A549 (cell line): ENCODE measurements around the gene CFAP65. TPM values are rescaled to one million over a fixed set of nuclear protein-coding genes. Genes with fewer than 3 reads are reported as not detected.

ENCODE experiments used
- ATAC-seq, 2 experiments: fragments of 200-7000 bp in 1 of 2; fragments of >200 bp in 1 of 2; cut with Nextera tagmentation in 1 of 2; cut with Tn5 transposase in 1 of 2; 3 replicates each; pipeline versions ENCODE4 v1.8.0 to v1.9.1; 2018 to 2020; ENCODE audit warnings: mild to moderate bottlenecking in 1 of 2, moderate library complexity in 1 of 2
- CTCF ChIA-PET: fragments of 300-600 bp; sonication (Branson Sonifier 250); formaldehyde crosslinking; extraction: SDS; loops from one replicate; lab custom pipeline; 2021; ENCODE audit warnings: antibody characterized with exemption, inconsistent platforms; lab: Yijun Ruan, JAX
- POLR2A ChIA-PET: fragments of 350-600 bp; formaldehyde crosslinking; extraction: SDS; loops from one replicate; lab custom pipeline; 2021; ENCODE audit warnings: antibody characterized with exemption, inconsistent platforms; lab: Yijun Ruan, JAX
- DNase-seq, 2 experiments: peaks; one replicate each; pipeline versions ENCODE4 v3.0.0 to v3.0.0-alpha.2; 2011 to 2016; ENCODE audit warnings: low read depth in 1 of 2, low spot score in 1 of 2
- FAIRE-seq: peaks from 2 replicates; lab custom pipeline; 2011; peaks lifted over from hg19 to GRCh38; lab: Jason Lieb, UNC
- H3K27ac ChIP-seq, 2 experiments: fragments of >200 bp; sonication (Bioruptor Twin); formaldehyde crosslinking; 3 replicates each; pipeline ENCODE4 v1.5.1; 2016 to 2017
- H3K4me1 ChIP-seq: fragments of >200 bp; sonication (Bioruptor Twin); formaldehyde crosslinking; 3 replicates; pipeline ENCODE4 v1.6.1; 2016
- H3K4me2 ChIP-seq: fragments of >200 bp; sonication (Bioruptor Twin); formaldehyde crosslinking; 3 replicates; pipeline ENCODE4 v1.6.1; 2016
- H3K4me3 ChIP-seq: fragments of >200 bp; sonication (Bioruptor Twin); formaldehyde crosslinking; 3 replicates; pipeline ENCODE4 v1.5.1; 2016
- H3K9me3 ChIP-seq: fragments of >200 bp; sonication (Bioruptor Twin); formaldehyde crosslinking; 3 replicates; pipeline ENCODE4 v1.6.1; 2016
- CBX8 ChIP-seq: fragments of 200-600 bp; sonication (generic); IDR thresholded peaks from 2 replicates; pipeline ENCODE4 v1.6.1; 2016
- CEBPB ChIP-seq, 2 experiments: fragments of >200 bp in 1 of 2; sonication (Bioruptor Twin) in 1 of 2; formaldehyde crosslinking in 1 of 2; IDR thresholded peaks; 2 replicates each; pipeline ENCODE4 v1.6.1; 2012 to 2016
- EHF ChIP-seq: fragments of 250-450 bp; sonication (Bioruptor Pico); IDR thresholded peaks from 2 replicates; pipeline ENCODE4 v1.5.0; 2020; ENCODE audit warnings: mild to moderate bottlenecking
- EHMT2 ChIP-seq: fragments of 200-600 bp; sonication (generic); IDR thresholded peaks from 2 replicates; pipeline ENCODE4 v1.6.1; 2016; ENCODE audit warnings: antibody characterized with exemption, low read depth, mild to moderate bottlenecking, moderate library complexity
- FOXS1 ChIP-seq: fragments of 250-450 bp; sonication (Bioruptor Pico); IDR thresholded peaks from 2 replicates; pipeline ENCODE4 v1.5.0; 2020; ENCODE audit warnings: mild to moderate bottlenecking, moderate library complexity
- GATA3 ChIP-seq: IDR thresholded peaks from 2 replicates; pipeline ENCODE4 v1.6.1; 2012; ENCODE audit warnings: borderline replicate concordance
- JUN ChIP-seq, 2 experiments: fragments of >200 bp; sonication (Bioruptor Twin); formaldehyde crosslinking; IDR thresholded peaks; 2 replicates in 1 of 2; 3 replicates in 1 of 2; pipeline ENCODE4 v1.6.1; 2016 to 2017
- KDM1A ChIP-seq: fragments of 200-600 bp; sonication (generic); IDR thresholded peaks from 2 replicates; pipeline ENCODE4 v1.6.1; 2016; ENCODE audit warnings: low read depth, mild to moderate bottlenecking
- MAFK ChIP-seq: fragments of 450-650 bp; IDR thresholded peaks from 2 replicates; pipeline ENCODE4 v1.6.1; 2014; ENCODE audit not compliant: partially characterized antibody
- MYC ChIP-seq: IDR thresholded peaks from 2 replicates; pipeline ENCODE4 v1.6.1; 2012; ENCODE audit warnings: mild to moderate bottlenecking, inconsistent platforms, low read length, improper control_type of control experiment, borderline replicate concordance
- NR3C1 ChIP-seq: fragments of >200 bp; sonication (Bioruptor Twin); formaldehyde crosslinking; IDR thresholded peaks from 3 replicates; pipeline ENCODE4 v1.6.1; 2017
- RCOR1 ChIP-seq: fragments of 150-350 bp; IDR thresholded peaks from 2 replicates; pipeline ENCODE4 v1.6.1; 2014; ENCODE audit warnings: antibody characterized with exemption, low read length, low read depth
- RNF2 ChIP-seq: fragments of 200-600 bp; sonication (generic); IDR thresholded peaks from 2 replicates; pipeline ENCODE4 v1.6.1; 2016; ENCODE audit warnings: low read depth, mild to moderate bottlenecking, antibody characterized with exemption, moderate library complexity, borderline replicate concordance
- TFCP2L1 ChIP-seq: fragments of 250-450 bp; sonication (Bioruptor Pico); IDR thresholded peaks from 2 replicates; pipeline ENCODE4 v1.5.0; 2021; ENCODE audit warnings: mild to moderate bottlenecking
- WGBS: methylation state at CpG from one replicate; pipeline ENCODE4 v1.1.6; 2017; ENCODE audit errors: missing lambda C conversion rate; 5-methylcytosine and 5-hydroxymethylcytosine counted together
- polyA plus RNA-seq, 4 experiments: library from polyadenylated mRNA; depleted of rRNA in 3 of 4; stranded (reverse); fragments of >200 nt; fragmentation: RNase III in 1 of 4; extraction: RNeasy Plus Mini Kit Qiagen cat#74134 plus additional on column Dnase treatment in 1 of 4; gene quantifications; 2 replicates in 3 of 4; 3 replicates in 1 of 4; pipeline ENCODE4 v1.2.3, GENCODE V29; 2011 to 2017
- TF ChIP-seq, protein P1 (sequence below): fragments of >200 bp; sonication (Bioruptor Twin); formaldehyde crosslinking; IDR thresholded peaks from 2 replicates; pipeline ENCODE4 v1.6.1; 2016
- TF ChIP-seq, protein P2 (sequence below): fragments of 250-450 bp; sonication (Bioruptor Pico); IDR thresholded peaks from 2 replicates; pipeline ENCODE4 v1.5.0; 2020; ENCODE audit warnings: low read depth, mild to moderate bottlenecking, moderate library complexity
- TF ChIP-seq, protein P3 (sequence below): fragments of >200 bp; sonication (Bioruptor Twin); formaldehyde crosslinking; IDR thresholded peaks from 3 replicates; pipeline ENCODE4 v1.6.1; 2016
- TF ChIP-seq, protein P4 (sequence below): IDR thresholded peaks from 2 replicates; pipeline ENCODE4 v1.6.1; 2012

Gene CFAP65
- polyA plus RNA-seq, 2 of the 4 experiments (the other 2 are of a cell fraction), result 0.12 to 0.14 TPM

DNA sequence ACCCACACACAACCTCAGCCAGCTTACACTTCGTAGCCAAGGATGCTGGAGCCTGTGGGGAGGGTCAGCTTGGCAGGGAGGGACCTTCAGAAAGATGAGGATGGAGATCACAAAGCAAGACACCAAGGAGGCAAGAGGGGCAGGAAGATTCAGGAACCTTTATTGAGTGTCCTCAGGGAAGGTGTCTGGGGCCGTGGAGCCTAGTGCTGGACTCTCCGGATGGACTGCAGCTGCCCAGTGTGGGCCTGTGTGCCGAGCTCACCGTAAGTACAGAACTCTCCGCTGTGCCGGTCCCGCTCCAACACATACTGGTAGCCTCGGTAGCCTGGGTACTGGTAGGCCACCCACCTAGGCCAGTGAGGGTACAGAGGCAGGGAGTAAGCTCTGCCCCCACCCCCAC lies 51.3 kb downstream of the CFAP65 start:
- ChIA-PET CTCF (interaction anchor here (0.6 to 3.8 kb wide), 9 partner anchors 9 to 540 kb away, joined by 3 to 25 read pairs (median 5); no protein-coding TSS in a partner anchor), POLR2A (interaction anchor here (0.6 kb wide), 1 partner anchor 55 kb away, joined by 4 read pairs; no protein-coding TSS in a partner anchor)
- DNase-seq, result no peak
- Histone ChIP-seq H3K4me1 (peaks cover 2% of the 10 kb centered on the region; the same call in 1 of the 3 replicates), H3K4me2 (no peak overlapping the region), H3K27ac (no peak overlapping the region), H3K9me3 (no peaks in the 10 kb centered on the region), H3K4me3 (no peak overlapping the region)
- no peak for TF ChIP-seq JUN (IDR thresholded peaks at IDR 0.05)
- TF ChIP-seq NR3C1, result no peak
- TF ChIP-seq RCOR1, result no peak
- TF ChIP-seq MYC, result no peak
- TF ChIP-seq, protein P1, sequence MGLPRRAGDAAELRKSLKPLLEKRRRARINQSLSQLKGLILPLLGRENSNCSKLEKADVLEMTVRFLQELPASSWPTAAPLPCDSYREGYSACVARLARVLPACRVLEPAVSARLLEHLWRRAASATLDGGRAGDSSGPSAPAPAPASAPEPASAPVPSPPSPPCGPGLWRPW, result no peak
- no peak for TF ChIP-seq RNF2
- no peak for TF ChIP-seq TFCP2L1 (CRISPR knock-in tag)
- TF ChIP-seq FOXS1, result no peak
- TF ChIP-seq, protein P2, sequence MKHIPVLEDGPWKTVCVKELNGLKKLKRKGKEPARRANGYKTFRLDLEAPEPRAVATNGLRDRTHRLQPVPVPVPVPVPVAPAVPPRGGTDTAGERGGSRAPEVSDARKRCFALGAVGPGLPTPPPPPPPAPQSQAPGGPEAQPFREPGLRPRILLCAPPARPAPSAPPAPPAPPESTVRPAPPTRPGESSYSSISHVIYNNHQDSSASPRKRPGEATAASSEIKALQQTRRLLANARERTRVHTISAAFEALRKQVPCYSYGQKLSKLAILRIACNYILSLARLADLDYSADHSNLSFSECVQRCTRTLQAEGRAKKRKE, result no peak
- TF ChIP-seq EHF (CRISPR knock-in tag), result no peak
- no peak for TF ChIP-seq CBX8
- TF ChIP-seq KDM1A, result no peak
- TF ChIP-seq EHMT2, result no peak
- TF ChIP-seq MAFK, result no peak
- TF ChIP-seq GATA3, result no peak
- TF ChIP-seq, protein P3, sequence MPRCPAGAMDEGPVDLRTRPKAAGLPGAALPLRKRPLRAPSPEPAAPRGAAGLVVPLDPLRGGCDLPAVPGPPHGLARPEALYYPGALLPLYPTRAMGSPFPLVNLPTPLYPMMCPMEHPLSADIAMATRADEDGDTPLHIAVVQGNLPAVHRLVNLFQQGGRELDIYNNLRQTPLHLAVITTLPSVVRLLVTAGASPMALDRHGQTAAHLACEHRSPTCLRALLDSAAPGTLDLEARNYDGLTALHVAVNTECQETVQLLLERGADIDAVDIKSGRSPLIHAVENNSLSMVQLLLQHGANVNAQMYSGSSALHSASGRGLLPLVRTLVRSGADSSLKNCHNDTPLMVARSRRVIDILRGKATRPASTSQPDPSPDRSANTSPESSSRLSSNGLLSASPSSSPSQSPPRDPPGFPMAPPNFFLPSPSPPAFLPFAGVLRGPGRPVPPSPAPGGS, result no peak
- no peak for ATAC-seq
- no peak for FAIRE-seq
- WGBS, result 46% methylated on average over 6 of the region's 9 CpGs

DNA sequence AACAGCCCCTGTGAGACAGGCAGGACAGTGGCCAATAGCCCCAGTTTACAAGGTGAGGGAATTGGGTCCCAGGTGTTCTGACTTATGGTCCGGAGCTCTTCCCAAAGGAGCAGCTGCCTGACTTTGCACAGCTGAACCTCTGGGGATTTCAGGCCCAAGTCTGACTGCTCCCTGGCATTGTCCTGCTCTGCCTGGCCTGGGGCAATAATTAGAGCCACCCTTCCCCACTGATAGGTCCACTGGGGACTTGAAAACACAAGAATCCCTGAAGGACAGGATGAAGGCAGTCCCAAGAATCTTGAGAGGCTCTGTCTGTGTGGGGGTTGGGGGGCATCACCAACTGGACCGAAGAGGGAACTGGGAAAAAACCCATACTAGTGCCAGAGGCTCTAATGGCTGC lies 52.7 kb downstream of the CFAP65 start:
- Histone ChIP-seq H3K4me2 (no peak overlapping the region), H3K4me1 (peaks cover 7% of the 10 kb centered on the region; the same call in 1 of the 3 replicates), H3K4me3 (no peak overlapping the region), H3K9me3 (no peaks in the 10 kb centered on the region), H3K27ac (no peak overlapping the region)
- WGBS, result 14% methylated on average over 2 of the region's 2 CpGs
- TF ChIP-seq, protein P1, result no peak
- no peak for DNase-seq
- POLR2A ChIA-PET, result no interaction called here
- no peak for ATAC-seq
- CTCF ChIA-PET, result interaction anchor here (0.7 to 3.8 kb wide), 6 partner anchors 8 to 166 kb away, joined by 3 to 25 read pairs (median 4); no protein-coding TSS in a partner anchor
- no peak for FAIRE-seq

DNA sequence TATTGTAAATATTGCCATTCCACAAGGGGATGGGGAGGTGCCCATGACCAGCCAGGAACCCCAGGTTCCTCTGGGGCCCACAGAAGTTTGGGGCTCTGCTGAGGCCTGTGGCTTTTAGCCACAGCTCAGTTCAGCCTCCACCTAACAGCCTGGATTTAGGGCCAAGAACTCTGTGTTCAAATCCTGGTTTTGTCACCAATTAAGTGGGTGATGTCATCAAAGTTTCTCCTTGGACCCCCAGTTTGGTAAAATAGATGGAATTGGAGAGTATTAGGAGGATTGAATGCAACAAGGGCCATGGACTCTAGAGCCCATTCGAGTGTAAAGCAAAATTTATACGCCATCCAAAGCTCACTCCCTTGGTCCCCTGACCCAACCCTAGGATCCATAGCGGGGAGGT lies 53.2 kb downstream of the CFAP65 start:
- peaks cover 7% of the 10 kb centered on the region; the same call in 1 of the 3 replicates for H3K4me1 ChIP-seq
- H3K4me3 ChIP-seq, result no peak overlapping the region
- ChIA-PET CTCF (interaction anchor here (0.8 to 3.8 kb wide), 5 partner anchors 7 to 167 kb away, joined by 3 to 25 read pairs (median 3); no protein-coding TSS in a partner anchor), POLR2A (no interaction called here)
- TF ChIP-seq CEBPB (IDR thresholded peaks at IDR 0.05), result no peak
- TF ChIP-seq, protein P4, sequence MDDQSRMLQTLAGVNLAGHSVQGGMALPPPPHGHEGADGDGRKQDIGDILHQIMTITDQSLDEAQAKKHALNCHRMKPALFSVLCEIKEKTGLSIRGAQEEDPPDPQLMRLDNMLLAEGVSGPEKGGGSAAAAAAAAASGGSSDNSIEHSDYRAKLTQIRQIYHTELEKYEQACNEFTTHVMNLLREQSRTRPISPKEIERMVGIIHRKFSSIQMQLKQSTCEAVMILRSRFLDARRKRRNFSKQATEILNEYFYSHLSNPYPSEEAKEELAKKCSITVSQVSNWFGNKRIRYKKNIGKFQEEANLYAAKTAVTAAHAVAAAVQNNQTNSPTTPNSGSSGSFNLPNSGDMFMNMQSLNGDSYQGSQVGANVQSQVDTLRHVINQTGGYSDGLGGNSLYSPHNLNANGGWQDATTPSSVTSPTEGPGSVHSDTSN, result no peak
- no peak for DNase-seq
- no peak overlapping the region for H3K4me2 ChIP-seq
- 29% methylated on average over 3 of the region's 3 CpGs for WGBS
- ATAC-seq, result no peak
- no peak for FAIRE-seq
- H3K27ac ChIP-seq, result no peak overlapping the region
- H3K9me3 ChIP-seq, result no peaks in the 10 kb centered on the region
